GF-D8 (cell line): ENCODE measurements around the gene NEMP1.
A peak's percentile ranks its signal among the peaks of the same experiment; 100 is the strongest.

Experiments used
- DNase-seq: peaks from one replicate; lab custom pipeline; 2025; lab: John Stamatoyannopoulos, UW

Gene NEMP1

DNA sequence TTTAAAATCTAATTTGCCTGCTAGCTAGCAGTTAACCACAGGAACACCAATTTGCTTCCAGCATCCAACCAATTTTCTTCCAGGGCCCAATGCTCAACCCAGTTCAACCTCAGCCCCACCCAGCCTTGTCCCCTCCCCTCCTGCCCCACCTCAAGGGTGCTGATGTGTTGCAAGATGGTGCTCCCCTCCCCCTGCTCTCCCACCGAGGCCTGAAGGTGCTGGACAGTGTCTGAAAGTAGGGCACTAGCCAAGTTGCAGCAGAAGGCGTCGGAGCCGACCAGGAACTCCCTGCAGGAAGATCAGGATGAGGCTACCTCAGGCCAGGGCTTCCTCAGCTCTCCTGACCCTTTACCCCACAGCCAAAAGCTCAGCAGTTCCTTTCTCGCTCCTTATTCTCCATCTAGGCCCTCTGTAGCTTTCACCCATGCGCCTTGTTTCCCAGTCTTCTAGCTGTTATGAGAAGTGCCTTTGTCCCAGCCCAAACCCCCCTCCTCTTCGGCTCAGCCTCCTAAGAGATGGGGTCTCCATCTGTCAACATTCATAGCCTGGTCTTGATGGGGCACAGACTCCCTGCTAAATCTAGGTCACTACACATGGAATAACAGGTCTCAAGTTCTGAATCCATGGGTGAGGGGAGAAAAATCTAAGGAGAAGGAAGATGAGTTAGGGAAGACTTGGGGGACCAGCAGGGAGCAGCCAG is 29.0 kb upstream of the NEMP1 start:
- DNase-seq, result no peak

DNA sequence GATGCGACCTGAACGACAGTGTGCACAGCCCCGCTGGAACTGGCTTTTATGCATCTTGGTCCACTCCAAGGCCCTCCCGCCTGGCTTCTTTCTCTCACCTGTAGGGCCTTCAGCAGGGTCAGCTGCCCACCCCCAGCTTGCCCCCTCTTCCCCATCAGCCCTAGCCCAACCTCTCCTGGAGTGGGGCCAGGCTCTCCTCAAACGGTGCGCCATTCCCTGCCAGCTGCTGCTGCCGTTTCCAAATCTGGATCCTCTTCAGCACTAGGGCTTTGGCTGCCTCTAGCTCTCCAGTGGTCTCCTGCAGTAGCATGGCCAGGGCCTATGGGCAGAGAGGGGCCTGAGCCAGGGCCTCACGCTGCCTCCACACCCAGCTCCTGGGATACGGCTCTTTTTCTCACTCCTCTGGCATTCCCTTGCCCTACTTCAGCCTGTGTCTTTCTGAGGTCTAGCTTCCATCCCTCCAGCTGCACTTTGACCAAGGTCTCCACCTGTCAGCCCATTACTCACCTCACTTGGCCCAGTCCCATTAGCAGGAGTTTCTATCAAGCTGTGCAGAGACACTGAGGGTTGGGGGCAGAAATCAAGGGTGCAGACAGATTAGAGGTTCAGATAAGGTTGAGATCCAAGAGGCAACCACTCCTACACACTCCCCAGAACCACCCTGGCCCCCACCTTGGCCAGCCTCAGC is 27.6 kb upstream of the NEMP1 start:
- no peak for DNase-seq

DNA sequence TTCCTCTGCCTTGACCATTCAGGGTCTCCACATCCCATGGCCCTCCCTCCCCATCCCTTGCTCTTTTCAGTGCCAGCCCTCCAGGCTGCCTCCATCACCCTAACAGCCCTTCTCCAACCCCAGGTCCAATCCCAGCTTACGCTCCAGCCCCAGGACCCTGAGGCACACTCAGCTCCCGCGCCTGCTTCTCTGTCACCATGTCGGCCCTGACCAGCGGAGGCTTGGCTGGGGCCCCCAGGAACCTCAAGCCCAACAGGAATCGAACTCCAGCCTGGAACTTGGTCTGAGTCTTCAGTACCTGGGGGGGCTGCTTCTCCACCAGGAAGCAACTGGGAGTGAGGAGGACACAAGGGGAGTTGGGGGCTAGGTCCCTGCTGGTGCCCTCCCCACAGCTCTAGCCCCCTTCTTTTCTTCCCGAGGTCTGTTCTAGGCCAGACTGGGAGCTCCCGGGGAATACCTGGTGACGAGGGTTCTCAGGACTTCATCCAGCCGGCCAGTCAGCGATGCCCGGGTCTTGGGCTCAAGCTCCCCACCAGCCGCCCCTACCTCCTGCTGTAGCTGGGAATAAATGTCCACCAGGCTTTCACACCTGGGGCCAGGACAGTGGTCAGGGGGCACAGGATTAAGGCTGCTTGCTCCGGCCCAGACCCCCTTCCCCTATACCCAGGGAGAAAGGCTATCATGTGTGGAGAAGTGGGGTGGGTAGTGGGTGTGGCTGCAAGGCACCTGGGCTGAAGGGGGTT is 26.6 kb upstream of the NEMP1 start:
- no peak for DNase-seq

DNA sequence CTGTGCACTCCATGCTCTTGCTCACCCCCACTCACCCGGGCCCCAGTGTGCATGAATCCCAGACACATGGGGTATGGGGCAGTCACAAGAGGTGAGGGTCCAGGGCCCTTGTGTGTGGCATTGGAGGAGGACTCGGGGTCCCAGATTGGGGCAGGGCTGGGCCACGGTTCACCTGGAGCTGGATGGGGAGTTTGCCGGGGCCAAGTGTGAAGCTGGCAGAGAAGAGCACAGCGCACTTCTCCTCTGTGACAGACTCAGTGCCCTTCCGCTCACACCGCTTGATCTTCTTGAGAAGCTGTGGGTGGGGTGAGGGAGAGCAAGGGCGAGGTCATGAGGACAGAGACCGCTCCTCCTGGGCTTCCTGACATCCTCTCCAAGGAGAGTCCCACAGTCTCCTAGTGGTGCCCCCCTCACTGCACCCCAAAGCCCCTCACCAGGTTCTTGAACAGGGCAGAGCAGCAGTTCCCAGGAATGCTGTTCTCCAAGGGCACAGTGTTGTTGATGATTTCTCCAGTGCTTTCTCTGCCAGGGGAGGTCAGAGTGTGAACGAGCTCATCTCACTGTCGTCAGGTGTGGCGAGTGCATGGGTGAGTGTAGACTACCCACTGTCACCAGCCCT is 25.8 kb upstream of the NEMP1 start:
- no peak for DNase-seq

DNA sequence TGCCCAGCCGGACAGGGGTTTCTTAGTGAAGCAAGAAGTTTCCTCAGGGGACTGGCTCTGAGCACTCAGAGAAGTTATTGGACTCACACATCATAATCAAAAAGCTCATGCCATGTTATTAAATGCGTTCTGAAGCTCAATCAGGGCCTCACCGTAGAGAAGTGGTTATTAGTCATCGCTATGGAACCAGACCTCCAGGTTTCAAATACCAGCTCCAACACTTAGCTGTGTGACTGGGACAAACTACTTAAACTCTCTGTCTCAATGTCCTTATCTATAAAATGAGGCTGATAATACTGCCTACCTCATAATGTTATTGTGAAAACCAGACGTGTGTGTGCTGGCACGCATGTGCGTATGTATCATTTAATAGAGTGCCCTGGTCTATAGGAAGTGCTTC is 25.3 kb upstream of the NEMP1 start:
- DNase-seq, result no peak

DNA sequence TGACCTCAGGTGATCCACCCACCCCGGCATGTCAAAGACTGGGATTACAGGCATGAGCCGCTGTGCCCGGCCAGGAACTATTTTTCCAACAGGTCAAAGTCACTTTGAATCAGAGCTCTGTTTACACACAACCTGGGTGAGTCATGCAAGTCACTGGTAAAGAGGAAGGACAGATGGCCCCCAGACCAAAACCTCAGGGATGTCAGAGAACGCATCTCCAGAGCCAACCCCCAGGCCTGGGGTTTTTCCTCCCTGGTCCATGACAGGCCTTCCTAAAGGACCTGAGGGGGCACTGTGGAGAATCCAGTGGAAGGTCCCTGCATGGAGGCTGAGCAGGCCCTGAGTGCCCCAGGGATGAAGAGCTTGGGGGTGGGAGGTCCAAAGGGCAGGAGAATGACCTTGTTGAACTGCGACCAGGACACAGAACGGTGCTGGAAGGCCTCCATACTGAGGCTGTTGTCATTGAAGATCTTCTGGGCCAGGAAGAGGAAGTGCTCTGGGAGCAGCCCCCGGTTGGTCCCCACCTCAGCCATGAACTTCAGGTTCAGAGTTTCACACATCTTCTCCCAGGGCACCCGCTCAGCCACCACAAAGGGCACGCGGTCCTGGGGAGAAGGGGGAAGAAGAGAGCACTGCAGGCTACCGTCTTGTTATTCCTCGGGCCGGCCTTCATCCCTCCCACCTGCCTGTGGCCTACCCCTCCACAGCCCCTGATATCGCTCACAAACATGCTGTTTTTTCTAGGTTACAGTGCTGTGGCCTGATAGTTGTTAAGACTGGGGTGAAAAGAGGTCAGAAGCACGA is 23.5 kb upstream of the NEMP1 start:
- DNase-seq, result no peak

DNA sequence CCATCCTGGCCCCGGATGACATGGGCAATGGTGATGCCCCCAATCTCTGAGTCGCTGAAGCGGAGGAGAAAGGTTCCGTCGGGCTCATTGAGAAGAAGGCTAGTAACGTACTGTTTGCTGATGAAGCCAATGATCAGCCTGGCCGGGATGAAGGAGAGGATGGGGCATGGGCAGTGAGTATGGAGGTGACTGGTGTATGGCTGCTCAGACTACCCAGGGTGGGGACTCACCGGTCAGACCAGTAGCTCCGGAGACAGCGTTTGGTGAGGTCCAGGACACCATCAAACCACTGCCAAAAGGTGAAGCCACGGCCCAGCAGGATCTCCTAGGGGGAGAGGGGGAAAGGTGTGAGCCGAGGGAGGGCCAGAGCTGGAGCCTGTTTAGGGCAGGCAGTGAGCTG is 21.2 kb upstream of the NEMP1 start:
- no peak for DNase-seq

DNA sequence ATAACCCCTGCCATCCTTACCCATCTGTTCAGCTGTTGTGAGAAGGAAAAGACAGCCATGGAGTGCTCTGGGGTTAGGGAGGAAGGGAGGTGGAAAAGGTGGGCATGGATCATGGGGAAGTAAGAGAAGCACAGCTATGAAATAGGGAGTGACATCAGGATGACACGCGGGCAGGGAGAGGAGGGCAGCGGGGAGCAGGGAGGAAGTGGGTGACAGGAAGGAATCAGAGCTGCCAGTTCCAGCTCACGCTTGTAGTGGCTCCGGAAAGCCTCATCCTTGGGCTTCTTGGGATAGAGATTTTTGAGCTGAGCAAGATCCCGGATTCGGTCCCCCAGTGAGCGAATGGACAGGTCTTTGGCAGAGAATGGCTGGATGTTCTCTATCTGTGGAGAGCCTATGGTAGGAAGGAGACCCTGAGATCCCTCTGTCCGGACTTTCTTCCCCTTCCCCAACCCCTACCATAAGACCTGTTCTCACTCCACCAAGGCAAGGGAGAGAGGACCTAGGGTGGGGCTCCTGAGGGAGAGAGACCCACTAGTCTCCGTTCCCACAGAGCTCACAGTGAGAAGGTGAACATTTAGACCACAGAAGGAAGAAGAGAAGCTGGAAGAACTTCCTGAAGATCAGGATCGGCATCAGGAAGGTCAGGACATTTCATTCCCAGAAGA is 20.6 kb upstream of the NEMP1 start:
- DNase-seq, result no peak

DNA sequence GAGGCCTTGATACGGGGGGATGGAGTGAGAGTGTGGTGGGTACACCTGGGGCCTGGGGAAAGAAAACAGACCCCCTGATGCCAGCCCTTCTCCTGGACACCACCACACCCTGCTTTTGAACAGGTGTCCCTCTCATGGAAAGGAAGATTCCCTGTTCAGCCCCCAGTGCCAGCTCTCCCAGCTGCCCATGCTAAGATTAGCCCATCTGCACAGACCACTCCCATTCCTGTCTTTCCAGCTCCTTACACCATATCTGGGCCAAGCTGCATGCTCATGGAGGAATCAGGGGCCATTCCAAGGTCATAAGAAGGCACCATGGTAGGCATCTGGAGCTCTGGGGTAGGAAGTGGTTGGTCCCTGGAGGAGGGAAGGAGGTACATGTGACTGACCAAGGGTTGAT is 20.0 kb upstream of the NEMP1 start:
- no peak for DNase-seq

DNA sequence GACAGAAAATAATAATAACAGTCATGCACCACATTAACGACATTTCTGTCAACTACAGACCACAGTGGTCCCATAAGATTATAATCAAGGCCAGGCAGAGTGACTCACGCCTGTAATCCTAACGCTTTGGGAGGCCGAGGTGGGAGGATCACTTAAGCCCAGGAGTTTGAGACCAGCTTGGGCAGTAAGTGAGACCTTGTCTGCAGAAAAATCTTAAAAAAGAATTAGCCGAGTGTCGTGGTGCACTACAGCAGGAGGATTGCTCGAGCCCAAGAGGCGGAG is 18.9 kb upstream of the NEMP1 start:
- no peak for DNase-seq

DNA sequence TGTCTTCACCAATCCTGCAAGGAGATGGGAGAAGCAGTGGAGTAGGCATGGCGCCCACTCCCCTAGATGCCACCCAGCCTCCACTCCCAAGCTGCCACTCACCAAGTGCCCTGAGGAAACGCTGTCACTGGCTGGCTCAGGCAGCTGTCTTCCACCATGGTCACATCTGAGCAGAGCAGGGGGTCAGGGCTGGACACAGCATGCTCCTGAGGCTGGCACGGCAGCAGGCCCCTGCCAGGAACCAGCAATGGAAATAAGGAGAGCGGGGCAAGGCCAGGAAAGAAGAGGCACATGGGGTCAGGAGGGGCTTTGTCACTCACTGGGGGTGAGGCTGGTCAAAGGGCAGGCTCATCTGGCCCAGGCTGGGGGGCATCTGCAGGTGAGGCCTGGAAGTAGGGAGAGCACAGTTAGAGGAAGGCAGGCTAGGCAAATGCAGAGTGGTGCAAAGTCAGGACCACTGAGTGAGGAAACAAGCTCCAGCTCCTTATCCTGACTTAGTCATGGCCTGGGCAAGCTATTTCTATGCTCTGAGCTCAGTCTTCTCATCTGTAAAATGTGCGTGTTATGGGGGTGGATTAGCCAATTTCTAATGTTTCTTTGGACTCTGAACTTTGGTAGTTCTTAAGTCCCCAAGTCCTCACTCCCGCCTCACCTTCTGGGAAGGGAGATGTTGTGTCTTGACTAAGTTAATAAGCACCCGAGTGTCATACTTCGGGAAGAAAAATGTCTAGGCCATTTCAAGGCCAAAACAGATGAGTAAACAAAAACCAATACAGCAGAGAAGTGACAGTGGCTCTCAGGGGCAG is 18.4 kb upstream of the NEMP1 start:
- no peak for DNase-seq

DNA sequence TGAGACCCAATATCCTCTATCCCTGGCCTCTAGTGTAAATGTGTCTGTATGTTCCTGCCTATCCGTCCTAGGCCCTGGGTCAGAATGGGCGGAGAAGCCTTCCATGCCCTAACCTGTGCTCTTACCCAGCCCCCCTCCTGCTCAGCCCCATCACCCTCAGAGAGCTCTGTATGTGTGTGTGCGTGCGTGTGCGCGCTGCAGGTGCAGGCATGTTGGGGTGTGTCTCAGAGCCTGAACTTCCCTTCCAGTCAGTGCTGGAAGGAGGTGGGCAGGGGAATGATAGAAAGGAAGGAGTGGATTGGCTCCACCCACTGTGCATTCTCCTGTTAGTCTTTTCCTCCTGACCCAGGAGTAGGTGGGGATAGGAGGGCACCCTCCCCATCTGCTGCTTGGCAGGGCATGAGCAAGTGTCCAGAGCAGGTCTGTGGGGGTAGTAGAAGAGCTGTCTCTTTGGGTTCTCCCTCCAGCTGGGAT is 17.5 kb upstream of the NEMP1 start:
- no peak for DNase-seq

DNA sequence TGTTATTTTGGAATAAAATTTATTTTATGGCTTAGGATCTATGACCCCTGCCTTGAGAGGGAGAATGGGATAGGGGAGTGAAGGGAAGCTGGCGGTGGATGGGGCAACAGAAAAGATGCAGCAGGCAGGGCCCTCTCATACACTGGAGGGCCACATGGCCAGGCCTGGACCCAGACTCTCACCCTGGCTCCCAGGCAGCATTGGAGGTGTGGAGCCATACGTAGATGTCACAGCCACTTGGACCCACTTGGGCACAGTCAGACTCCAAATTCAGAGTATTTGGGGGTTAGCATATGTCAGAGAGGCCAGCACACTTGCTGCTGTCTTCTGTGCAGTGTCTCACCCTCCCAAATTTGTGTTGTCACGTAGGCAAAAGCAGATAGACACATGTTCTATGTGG is 16.8 kb upstream of the NEMP1 start:
- DNase-seq, result no peak

DNA sequence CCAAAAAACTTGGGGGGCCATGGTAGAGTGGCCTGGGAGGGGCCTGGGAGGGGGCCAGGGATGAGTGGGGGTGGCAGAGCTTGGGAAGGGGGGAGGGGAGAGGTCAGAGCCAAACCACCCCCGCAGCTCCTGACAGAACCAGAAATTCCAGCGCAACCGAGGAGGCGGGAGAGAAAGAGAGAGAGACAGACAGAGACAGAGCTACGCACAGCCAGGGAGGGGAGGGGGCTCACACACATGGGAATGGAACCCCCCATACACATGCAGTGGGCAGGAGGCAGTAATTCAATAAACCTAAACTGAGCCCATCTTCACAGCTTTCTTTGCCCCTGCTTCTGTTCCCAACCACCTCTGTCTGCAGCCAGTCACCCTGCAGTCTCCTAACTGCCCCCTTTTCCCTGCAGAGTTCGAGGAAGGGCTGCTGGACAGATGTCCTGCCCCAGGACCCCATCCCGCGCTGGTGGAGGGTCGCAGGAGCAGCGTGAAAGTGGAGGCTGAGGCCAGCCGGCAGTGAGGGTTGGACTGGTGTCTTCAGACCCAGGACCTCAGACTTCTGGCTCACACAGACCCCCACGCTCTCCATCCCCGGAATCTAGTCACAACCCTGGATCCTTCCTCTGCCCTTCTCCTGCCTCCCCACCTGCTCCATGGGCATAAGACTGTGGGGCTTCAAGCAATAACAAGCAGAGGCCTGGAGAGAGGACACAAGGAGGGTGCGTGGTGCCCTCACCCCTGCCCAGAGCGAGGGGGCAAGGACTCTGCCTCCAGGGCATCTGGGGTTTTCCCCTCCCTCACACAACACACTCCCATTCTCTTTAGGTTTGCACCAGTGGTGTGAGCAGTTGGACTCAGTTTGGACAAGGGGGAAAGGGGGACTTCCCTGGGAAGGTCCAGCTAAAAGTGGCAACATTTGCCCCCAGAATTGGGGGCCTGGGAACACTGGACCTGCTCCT is 15.9 kb upstream of the NEMP1 start:
- DNase-seq, result no peak

DNA sequence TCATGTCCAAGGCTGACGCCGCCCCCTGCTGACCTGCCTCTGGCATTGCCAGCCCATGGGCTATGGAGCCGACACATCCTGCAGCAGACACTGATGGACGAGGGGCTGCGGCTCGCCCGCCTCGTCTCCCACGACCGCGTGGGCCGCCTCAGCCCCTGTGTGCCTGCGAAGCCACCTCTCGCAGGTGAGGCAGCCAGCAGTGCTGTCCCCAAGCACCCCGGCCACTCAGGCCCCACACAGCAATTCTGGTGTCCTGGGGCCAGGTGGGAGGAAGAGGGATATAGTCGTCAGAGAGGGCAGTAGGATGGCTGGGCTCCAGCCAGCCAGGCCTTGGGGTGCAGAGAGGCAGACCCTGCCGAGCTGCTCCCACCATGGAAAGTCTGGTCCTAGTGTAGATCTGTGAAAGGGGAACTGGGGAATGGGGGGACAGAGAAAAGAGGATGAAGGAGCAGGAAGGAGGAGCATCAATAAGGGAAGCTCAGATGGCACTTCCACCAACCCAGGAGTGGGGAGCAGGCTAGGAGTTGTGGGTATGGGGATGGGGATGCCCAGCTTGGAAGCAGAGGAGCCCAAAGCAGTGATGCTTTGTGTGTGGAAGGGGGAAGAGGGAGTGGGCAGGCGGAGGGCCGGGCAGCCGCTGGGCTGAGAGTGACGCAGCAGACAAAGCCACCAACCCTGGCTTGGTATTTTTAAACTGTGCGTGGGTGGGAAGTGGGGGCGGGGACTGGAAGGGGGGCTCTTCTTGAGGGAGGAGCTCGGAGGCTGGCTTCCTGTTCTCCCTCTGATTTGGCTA is 15.0 kb upstream of the NEMP1 start:
- peak; percentile 7 for DNase-seq

DNA sequence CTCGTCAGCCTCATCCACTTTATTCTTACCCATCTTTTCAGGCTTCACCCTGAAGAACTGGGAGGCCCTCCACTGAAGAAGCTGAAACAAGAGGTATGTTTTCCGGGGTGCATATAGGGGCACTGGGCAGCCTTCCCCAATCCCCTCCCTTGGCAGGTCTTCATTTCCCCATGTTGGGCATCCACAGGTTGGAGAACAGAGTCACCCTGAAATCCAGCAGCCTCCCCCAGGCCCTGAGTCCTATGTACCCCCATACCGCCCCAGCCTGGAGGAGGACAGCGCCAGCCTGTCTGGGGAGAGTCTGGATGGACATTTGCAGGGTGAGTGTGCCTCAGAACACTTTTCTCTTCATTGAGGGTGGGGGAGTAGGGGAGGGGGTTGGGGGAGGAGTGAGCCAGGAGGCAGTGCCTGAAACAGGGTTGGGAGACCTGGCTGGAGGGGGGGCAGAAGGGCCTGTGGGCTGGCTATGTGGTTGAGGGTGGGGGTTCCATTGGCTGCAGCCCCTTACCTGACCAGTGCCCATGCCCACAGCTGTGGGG is 14.4 kb upstream of the NEMP1 start:
- DNase-seq, result no peak

DNA sequence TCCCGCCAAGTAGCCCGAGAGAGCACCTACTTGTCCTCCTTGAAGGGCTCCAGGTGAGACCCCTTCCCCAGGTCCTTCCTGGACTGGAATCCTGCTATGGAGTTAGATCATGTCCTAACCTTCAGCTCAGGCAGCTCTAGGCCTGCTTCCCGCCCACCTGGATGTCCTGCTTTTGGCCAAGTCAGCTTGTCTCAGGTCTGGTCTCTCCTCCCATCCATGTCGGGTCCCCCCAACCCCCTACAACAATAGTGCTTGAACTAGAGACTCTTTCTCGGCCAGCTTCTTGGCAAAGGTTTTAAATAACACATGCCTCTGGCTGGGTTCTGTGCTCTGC is 13.9 kb upstream of the NEMP1 start:
- DNase-seq, result no peak
